ENCODE results near the gene CACNA1C. TPM values are rescaled to one million over a fixed set of nuclear protein-coding genes. Genes with fewer than 3 reads are reported as not detected.

CACNA1C gene
- total RNA-seq, 1 experiment from 2014 or later, result 1.1 TPM

DNA sequence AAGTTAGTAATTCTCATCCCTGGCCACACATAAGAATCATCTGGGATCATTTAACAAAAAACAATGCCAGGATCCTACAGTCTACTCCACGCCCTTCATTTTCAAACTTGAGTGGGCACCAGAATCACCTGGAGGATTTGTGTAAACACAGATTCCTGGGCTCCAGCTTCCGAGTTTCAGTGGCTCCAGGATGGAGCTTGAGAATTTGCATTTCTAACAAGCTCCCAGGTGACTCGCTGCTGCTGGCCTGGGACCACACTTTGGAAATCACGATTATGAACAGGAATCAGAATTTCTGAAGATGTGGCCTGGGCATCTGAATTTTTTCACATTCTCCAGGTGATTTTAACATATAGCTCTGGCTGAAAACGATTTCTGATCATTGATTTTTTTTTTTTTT lies 234.8 kb downstream of the CACNA1C start:
- H3K4me1 ChIP-seq (ENCODE audit: insufficient read depth, low read length), result peaks cover 2% of the 10 kb centered on the region; the same call in 1 of the 2 replicates

More for the DNA sequence above, 234.8 kb downstream of the CACNA1C start:
- no peak overlapping the region for H2BK15ac ChIP-seq (ENCODE audit: low read depth, low read length)
- H4K5ac ChIP-seq (ENCODE audit: insufficient read length, low read depth, low read length), result no peak overlapping the region
- no peak overlapping the region for H2AFZ ChIP-seq (ENCODE audit: low read length)
- H2BK5ac ChIP-seq (ENCODE audit: insufficient read length, low read length), result no peak overlapping the region
- no peak overlapping the region for H3K4ac ChIP-seq (ENCODE audit: low read depth, low read length)
- no peak overlapping the region for H3K4me3 Mint-ChIP-seq
- no peak overlapping the region for H3K4me2 ChIP-seq (ENCODE audit: insufficient read depth, insufficient read length, low read length)
- H4K91ac ChIP-seq (ENCODE audit: insufficient read length, low read depth, low read length), result no peak overlapping the region
- no peak overlapping the region for H2AK5ac ChIP-seq (ENCODE audit: insufficient read length, low read length)
- no peaks in the 10 kb centered on the region for H3K36me3 Mint-ChIP-seq (ENCODE audit: insufficient read depth in 1 of 3, low read depth in 3 of 3)
- H3K9ac ChIP-seq (ENCODE audit: extremely low read depth, insufficient read length, low read length), result no peak overlapping the region
- H2BK12ac ChIP-seq (ENCODE audit: insufficient read length, low read depth, low read length), result no peak overlapping the region
- H3K4me1 Mint-ChIP-seq, result peaks cover 63 to 74% of the 10 kb centered on the region in 2 experiments
- peaks cover 4% of the 10 kb centered on the region; the same call in 1 of the 2 replicates for H3K27me3 Mint-ChIP-seq (ENCODE audit: low read depth)
- TF ChIP-seq CTCF (conservative IDR thresholded peaks at IDR 0.05), result no peak
- no peaks in the 10 kb centered on the region for H3K23me2 ChIP-seq (ENCODE audit: insufficient read length, low read depth, low read length, poor library complexity, severe bottlenecking)
- H3K23ac ChIP-seq (ENCODE audit: insufficient read length, low read depth, low read length), result no peak overlapping the region
- no peaks in the 10 kb centered on the region for H3K79me2 ChIP-seq (ENCODE audit: insufficient read depth, low read length)
- no CpG with 5 or more reads among the region's 5 CpGs for WGBS (ENCODE audit: extremely low coverage, insufficient read length, low lambda C conversion rate)
- H3K18ac ChIP-seq (ENCODE audit: insufficient read length, low read depth, low read length), result no peak overlapping the region
- no peaks in the 10 kb centered on the region for H3K9me3 Mint-ChIP-seq
- H3K27ac Mint-ChIP-seq, result no peak overlapping the region
- no peaks in the 10 kb centered on the region for H3K79me1 ChIP-seq (ENCODE audit: insufficient read depth, low read depth, low read length, poor library complexity, severe bottlenecking)
- no peak overlapping the region for H3K56ac ChIP-seq (ENCODE audit: insufficient read length, low read depth, low read length)
- no peak for DNase-seq
- no peak overlapping the region for H2BK120ac ChIP-seq (ENCODE audit: low read depth, low read length, poor library complexity, severe bottlenecking)
- no peak overlapping the region for H3K14ac ChIP-seq (ENCODE audit: insufficient read depth, low read length)
- H3K27ac ChIP-seq (ENCODE audit: insufficient read length, low read depth, low read length), result no peak overlapping the region
- no peaks in the 10 kb centered on the region for H3K27me3 ChIP-seq (ENCODE audit: insufficient read depth, low read length)
- no peaks in the 10 kb centered on the region for H4K20me1 ChIP-seq (ENCODE audit: control insufficient read depth, insufficient read depth, insufficient read length)
- H3K9me3 ChIP-seq (ENCODE audit: control insufficient read depth, low read depth, low read length), result no peaks in the 10 kb centered on the region
- H4K8ac ChIP-seq (replicated peaks; ENCODE audit: insufficient read length, low read depth, low read length), result no peak overlapping the region
- no peak overlapping the region for H3T11ph ChIP-seq (ENCODE audit: low read length)
- H2BK20ac ChIP-seq (ENCODE audit: low read depth, low read length, poor library complexity, severe bottlenecking), result no peak overlapping the region

All from H9 (cell line).